Measurements from ENCODE around the gene DAB1.

DNA sequence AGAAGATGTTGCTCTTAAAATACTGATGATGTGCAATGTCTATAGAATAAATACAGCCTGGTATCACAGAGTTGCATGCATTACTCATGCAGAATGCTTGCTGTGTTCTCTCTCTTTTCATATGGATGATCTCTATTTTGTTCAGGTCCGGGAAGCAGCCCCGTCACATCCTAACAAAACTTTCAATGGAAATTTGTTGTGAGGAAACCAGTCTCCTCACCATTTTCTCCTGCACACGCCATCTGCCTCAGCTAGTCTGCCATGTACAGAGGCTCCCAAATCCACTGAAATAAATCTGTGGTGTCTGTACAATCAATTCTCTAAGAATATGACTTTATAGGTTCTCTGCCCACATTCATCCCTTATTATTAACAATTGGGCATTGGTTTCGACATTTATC is 42.4 kb downstream of the DAB1 start:
- TF ChIP-seq CTCF (IDR thresholded peaks at IDR 0.05; ENCODE audit: low read depth, low read length, poor library complexity, severe bottlenecking) (no peak), EZH2phosphoT487 (IDR thresholded peaks at IDR 0.05; ENCODE audit: borderline replicate concordance, low read length) (no peak)

Measured in DOHH2 (cell line).